GM18508 (cell line): ENCODE results near the gene MCHR2.

Experiments
- ATAC-seq: cut with Tn5 transposase; IDR thresholded peaks from one replicate; pipeline ENCODE4 v1.9.1; 2021; ENCODE audit warnings: moderate number of reproducible peaks; ENCODE audit not compliant: insufficient read depth, unreplicated experiment

The MCHR2 gene

GRCh38 chr6:99905209-99906106 lies 88.6 kb downstream of the MCHR2 start:
- ATAC-seq = peak; percentile 91

GRCh38 chr6:99901596-99902384 lies 92.2 kb downstream of the MCHR2 start:
- ATAC-seq = no peak

GRCh38 chr6:99894815-99895214 lies 99.2 kb downstream of the MCHR2 start:
- no peak for ATAC-seq

GRCh38 chr6:99887066-99887465 lies 107.0 kb downstream of the MCHR2 start:
- ATAC-seq = no peak

GRCh38 chr6:99885051-99885450 lies 109.0 kb downstream of the MCHR2 start:
- ATAC-seq = no peak

GRCh38 chr6:99882128-99882702 lies 111.8 kb downstream of the MCHR2 start:
- ATAC-seq = no peak

DNA sequence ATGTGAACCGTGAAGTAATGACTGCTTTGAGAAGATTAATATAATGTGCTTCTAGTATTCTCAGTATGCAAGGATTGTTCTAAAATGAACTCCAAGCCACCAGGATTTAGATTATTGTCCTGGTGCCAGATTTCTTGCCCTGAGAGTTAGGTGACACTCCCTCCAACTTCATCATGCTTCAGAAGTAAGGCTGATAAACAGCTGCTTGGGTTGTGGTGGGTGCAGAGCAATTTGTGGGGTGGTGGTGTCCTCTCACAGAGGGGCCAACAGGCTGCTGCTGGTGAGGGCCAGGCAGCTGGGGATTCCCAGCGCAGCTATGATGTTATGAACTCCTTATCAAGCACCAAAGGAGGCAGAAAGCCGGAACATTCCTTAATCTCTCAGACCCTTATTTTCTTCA lies 114.6 kb downstream of the MCHR2 start:
- ATAC-seq = no peak

DNA sequence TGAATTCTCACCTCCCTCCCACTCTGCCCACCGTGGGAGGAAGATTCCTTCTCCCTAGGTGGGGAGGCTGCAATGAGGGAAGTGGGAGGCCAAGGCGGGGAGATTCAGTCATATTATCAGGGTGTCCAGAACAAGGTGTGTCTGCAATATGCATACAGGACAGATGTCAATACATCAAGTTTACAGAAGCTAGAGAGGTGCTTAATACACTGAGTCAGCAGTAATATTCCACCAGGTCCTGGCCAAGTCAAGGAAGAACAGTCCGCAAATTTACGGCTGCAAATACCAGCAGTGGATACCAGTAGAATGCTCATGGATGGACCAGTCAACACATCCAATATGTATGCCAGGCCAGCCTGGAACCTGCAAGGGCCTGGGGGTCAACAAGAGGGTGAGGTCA lies 119.0 kb downstream of the MCHR2 start:
- no peak for ATAC-seq

- no peak for ATAC-seq
Measured at GRCh38 chr6:99873084-99873483, 120.9 kb downstream of the MCHR2 start.

- ATAC-seq = no peak
Measured at GRCh38 chr6:99871641-99872040, 122.4 kb downstream of the MCHR2 start.
